K562 (cell line): Measurements from ENCODE around the gene MED15. TPM values are rescaled to one million over a fixed set of nuclear protein-coding genes. Genes with fewer than 3 reads are reported as not detected.
"Not testable (repeated sequence)": the region's sequence is repeated elsewhere in the genome, so short reads cannot be mapped to it uniquely, and the experiment has no call there.

Experiments
- ARID3B ChIP-seq: fragments of 250-450 bp; sonication (Bioruptor Pico); IDR thresholded peaks from 2 replicates; pipeline ENCODE4 v1.4.0; 2020; ENCODE audit warnings: borderline replicate concordance
- ELK1 ChIP-seq: sonication (generic); formaldehyde crosslinking; IDR thresholded peaks from 2 replicates; pipeline ENCODE4 v1.8.1; 2022; ENCODE audit warnings: missing genetic modification reagents
- FOXP1 ChIP-seq: sonication (generic); formaldehyde crosslinking; IDR thresholded peaks from 2 replicates; pipeline ENCODE4 v1.8.0; 2022; ENCODE audit warnings: mild to moderate bottlenecking, missing genetic modification reagents
- HOMEZ ChIP-seq: fragments of 250-450 bp; sonication (Bioruptor Pico); IDR thresholded peaks from 2 replicates; pipeline ENCODE4 v1.4.0; 2020; ENCODE audit warnings: mild to moderate bottlenecking, moderate library complexity
- JUN ChIP-seq, 2 experiments: sonication (generic) in 1 of 2; formaldehyde crosslinking in 1 of 2; IDR thresholded peaks; 2 replicates each; pipeline versions ENCODE4 v1.6.1 to v1.8.0; 2012 to 2022; ENCODE audit warnings: borderline replicate concordance in 2 of 2, mild to moderate bottlenecking in 2 of 2, improper control_type of control experiment in 1 of 2, low read depth in 1 of 2, low read length in 1 of 2, missing genetic modification reagents in 1 of 2
- JUNB ChIP-seq: fragments of 450-650 bp; formaldehyde crosslinking; conservative IDR thresholded peaks from 2 replicates; pipeline ENCODE4 v1.4.0; 2020; ENCODE audit warnings: mild to moderate bottlenecking
- SRF ChIP-seq, 2 experiments: fragments of 250-450, 450-650 bp in 1 of 2; sonication (Bioruptor Pico) in 1 of 2; sonication (generic) in 1 of 2; formaldehyde crosslinking; IDR thresholded peaks; 2 replicates each; pipeline versions ENCODE4 v1.5.0 to v1.5.1; 2020 to 2022; ENCODE audit warnings: mild to moderate bottlenecking in 1 of 2, missing genetic modification reagents in 1 of 2
- TCF15 ChIP-seq: fragments of 250-450 bp; sonication (Bioruptor Pico); IDR thresholded peaks from 2 replicates; pipeline ENCODE4 v1.8.0; 2022; ENCODE audit warnings: moderate library complexity, mild to moderate bottlenecking, inconsistent platforms
- TEAD4 ChIP-seq, 2 experiments: sonication (generic) in 1 of 2; formaldehyde crosslinking in 1 of 2; IDR thresholded peaks; 2 replicates each; pipeline versions ENCODE4 v1.6.1 to v1.8.0; 2012 to 2022; ENCODE audit warnings: borderline replicate concordance in 1 of 2, inconsistent platforms in 1 of 2, low read length in 1 of 2, mild to moderate bottlenecking in 1 of 2, missing genetic modification reagents in 1 of 2
- THAP12 ChIP-seq: fragments of 250-450 bp; sonication (Bioruptor Pico); IDR thresholded peaks from 2 replicates; pipeline ENCODE4 v1.9.0; 2021; ENCODE audit warnings: mild to moderate bottlenecking, inconsistent platforms
- ZNF143 ChIP-seq: sonication (generic); formaldehyde crosslinking; IDR thresholded peaks from 2 replicates; pipeline ENCODE4 v1.9.0; 2022; ENCODE audit warnings: mild to moderate bottlenecking, missing genetic modification reagents
- ZNF511 ChIP-seq: sonication (generic); formaldehyde crosslinking; IDR thresholded peaks from 2 replicates; pipeline ENCODE4 v1.8.0; 2022; ENCODE audit warnings: mild to moderate bottlenecking, missing genetic modification reagents
- polyA plus RNA-seq, 8 experiments: library from polyadenylated mRNA; depleted of rRNA in 4 of 8; stranded (reverse) in 5 of 8; unstranded in 3 of 8; fragments of >200 nt; fragmentation: Nextera tagmentation in 2 of 8; fragmentation: Illumina TruSeq in 1 of 8; extraction: Ambion mirVana in 2 of 8; extraction: Trizol in 1 of 8; gene quantifications; 2 replicates each; pipeline versions ENCODE4 v1.2.1 to v1.2.3, GENCODE V29; 2011 to 2014; ENCODE audit warnings: inconsistent platforms in 1 of 8, missing spikeins in 1 of 8
- total RNA-seq, 7 experiments: library from RNA; depleted of rRNA in 6 of 7; stranded (reverse); fragments of >200 nt in 6 of 7; fragmentation: Illumina TruSeq in 2 of 7; extraction: Trizol in 2 of 7; gene quantifications; 2 replicates each; pipeline versions ENCODE4 v1.2.1 to v1.2.3, GENCODE V29; 2011 to 2021; ENCODE audit warnings: low replicate concordance in 1 of 7

The MED15 gene
- total and polyA plus RNA-seq, 9 of the 15 experiments (the other 6 are each of a cell fraction or from before 2014, with no cell fraction given), result 4.0 to 271 (median 60.1) TPM

GRCh38 chr22:20483143-20483506, 24.3 kb upstream of the MED15 start (continued):
- not testable (repeated sequence) for TF ChIP-seq TEAD4 (IDR thresholded peaks at IDR 0.05; ENCODE audit: low read length); JUN (IDR thresholded peaks at IDR 0.05; ENCODE audit: borderline replicate concordance, low read depth, low read length)
- peak; percentile 88 for TF ChIP-seq TEAD4 (CRISPR knock-in tag; IDR thresholded peaks at IDR 0.05; ENCODE audit: borderline replicate concordance)
- TF ChIP-seq THAP12, result peak; percentile 52; the same call in 1 of the 2 replicates
- TF ChIP-seq JUN (CRISPR knock-in tag; IDR thresholded peaks at IDR 0.05; ENCODE audit: borderline replicate concordance), result peak; percentile 62; the same call in 1 of the 2 replicates
- TF ChIP-seq TCF15 (CRISPR knock-in tag), result peak; percentile 65; the same call in 1 of the 2 replicates
- TF ChIP-seq JUNB, result 0 out of 2 replicates have a peak, but pooled peaks have one; percentile 5
- TF ChIP-seq FOXP1 (CRISPR knock-in tag), result peak; percentile 80; the same call in 1 of the 2 replicates
- peak in 1 of 2 experiments; percentile 20; a peak in 1 of 4 replicates for TF ChIP-seq SRF (CRISPR knock-in tag; IDR thresholded peaks at IDR 0.05)
- 0 out of 2 replicates have a peak, but pooled peaks have one; percentile 1 for TF ChIP-seq HOMEZ (CRISPR knock-in tag)
- 0 out of 2 replicates have a peak, but pooled peaks have one; percentile 19 for TF ChIP-seq ARID3B (CRISPR knock-in tag)
- 0 out of 2 replicates have a peak, but pooled peaks have one; percentile 53 for TF ChIP-seq ELK1 (CRISPR knock-in tag)
- TF ChIP-seq ZNF511, result 0 out of 2 replicates have a peak, but pooled peaks have one; percentile 63
- 0 out of 2 replicates have a peak, but pooled peaks have one; percentile 43 for TF ChIP-seq ZNF143 (CRISPR knock-in tag)
